Fibroblast of villous mesenchyme (primary cell): Measurements from ENCODE around the gene PRKCI. TPM values are rescaled to one million over a fixed set of nuclear protein-coding genes. Genes with fewer than 3 reads are reported as not detected.

Experiments used
- DNase-seq: peaks from one replicate; pipeline ENCODE4 v3.0.0-alpha.2; 2010; ENCODE audit warnings: low read depth
- H3K4me3 ChIP-seq: 2 replicates; pipeline ENCODE4 v1.5.1; 2011; ENCODE audit warnings: low read depth, mild to moderate bottlenecking, low read length
- CTCF ChIP-seq: IDR thresholded peaks from 2 replicates; pipeline ENCODE4 v1.5.1; 2012; ENCODE audit warnings: low read depth, mild to moderate bottlenecking, low read length; ENCODE audit not compliant: insufficient read depth
- small RNA-seq: library from RNA; depleted of rRNA; stranded (forward); fragments of <200 nt; gene quantifications from one replicate; pipeline ENCODE3, GENCODE V24; 2012
- total RNA-seq: library from RNA; depleted of rRNA; stranded (reverse); fragments of >200 nt; gene quantifications from 2 replicates; pipeline ENCODE4 v1.2.3, GENCODE V29; 2012

The PRKCI gene
- total RNA-seq, 1 donor = 98.4 TPM

GRCh38 chr3:170352936-170353335 lies 130.7 kb downstream of the PRKCI start:
- no peak for DNase-seq
- no peak for TF ChIP-seq CTCF
- no peak overlapping the region for H3K4me3 ChIP-seq

GRCh38 chr3:170353485-170353884 lies 131.3 kb downstream of the PRKCI start:
- no peak for TF ChIP-seq CTCF
- DNase-seq = no peak
- no peak overlapping the region for H3K4me3 ChIP-seq

- no peak for TF ChIP-seq CTCF
- peak; percentile 43 for DNase-seq
- no peak overlapping the region for H3K4me3 ChIP-seq
These were observed 132.5 kb downstream of the PRKCI start for GRCh38 chr3:170354760-170355159.

Small RNA genes within 50 kb of the gene (small RNA-seq; reads per million reads assigned to genes)
- not detected for gene RF00019

Other genes starting within 250 kb of the PRKCI start
- under 0.01 and 0.43 TPM in 2 replicates for gene GPR160, start 184.4 kb upstream of the PRKCI start, total RNA-seq
- gene PHC3, start 40.7 kb upstream of the PRKCI start, total RNA-seq = 37.0 and 51.4 TPM in 2 replicates
- gene SKIL, start 135.3 kb downstream of the PRKCI start, total RNA-seq = 95.9 and 96.3 TPM in 2 replicates
- 276 and 411 TPM in 2 replicates for gene CLDN11, start 196.4 kb downstream of the PRKCI start, total RNA-seq